ENCODE results near the gene STXBP3.

STXBP3 gene

GRCh38 chr1:108854221-108855019 is 107.9 kb downstream of the STXBP3 start:
- H3K4me1 ChIP-seq, result peaks cover 5% of the 10 kb centered on the region
- no peaks in the 10 kb centered on the region for H3K36me3 ChIP-seq (ENCODE audit: control insufficient read depth, insufficient read depth, low read length)
- no peaks in the 10 kb centered on the region for H3K27me3 ChIP-seq (ENCODE audit: control insufficient read depth, insufficient read depth, low read length)
- H3K4me3 ChIP-seq (ENCODE audit: low read depth, low read length), result no peak overlapping the region
- no peak overlapping the region for H3K27ac ChIP-seq
- no peak overlapping the region for H2AFZ ChIP-seq
- H3K9ac ChIP-seq, result no peak overlapping the region
- H3K79me2 ChIP-seq, result no peaks in the 10 kb centered on the region
- no peaks in the 10 kb centered on the region for H3K9me3 ChIP-seq (ENCODE audit: control insufficient read depth, low read length)
- no peak overlapping the region for H3K4me2 ChIP-seq (ENCODE audit: low read length)
- no peak for TF ChIP-seq CTCF (IDR thresholded peaks at IDR 0.05)

DNA sequence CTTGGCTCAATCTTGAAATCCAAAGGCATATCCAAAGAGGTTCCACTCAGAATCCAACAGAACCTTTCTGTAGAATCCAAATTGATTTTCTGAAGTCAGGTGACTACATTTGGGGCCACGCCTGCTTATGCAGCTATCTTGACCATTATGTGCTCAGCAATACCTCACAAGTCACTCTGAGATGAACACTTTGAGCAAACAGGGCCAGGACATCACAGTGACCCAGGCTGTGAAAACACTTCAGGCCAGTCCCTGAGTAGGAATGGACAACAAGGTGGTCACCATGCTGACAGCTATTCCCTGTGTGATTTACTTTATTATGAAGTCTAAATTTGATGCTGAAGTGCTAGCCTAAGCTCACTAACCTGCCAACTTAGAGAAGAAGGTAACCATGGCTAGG is 110.5 kb downstream of the STXBP3 start, which contains the start of gene AKNAD1:
Gene AKNAD1 (minus strand): TSS at position 101 of the 400 bp plus-strand sequence. CDS start 4,430 bp downstream, outside the sequence.
- no peak for TF ChIP-seq CTCF (IDR thresholded peaks at IDR 0.05)
- no peak within 1 kb of the TSS for H3K4me2 ChIP-seq (ENCODE audit: low read length)

DNA sequence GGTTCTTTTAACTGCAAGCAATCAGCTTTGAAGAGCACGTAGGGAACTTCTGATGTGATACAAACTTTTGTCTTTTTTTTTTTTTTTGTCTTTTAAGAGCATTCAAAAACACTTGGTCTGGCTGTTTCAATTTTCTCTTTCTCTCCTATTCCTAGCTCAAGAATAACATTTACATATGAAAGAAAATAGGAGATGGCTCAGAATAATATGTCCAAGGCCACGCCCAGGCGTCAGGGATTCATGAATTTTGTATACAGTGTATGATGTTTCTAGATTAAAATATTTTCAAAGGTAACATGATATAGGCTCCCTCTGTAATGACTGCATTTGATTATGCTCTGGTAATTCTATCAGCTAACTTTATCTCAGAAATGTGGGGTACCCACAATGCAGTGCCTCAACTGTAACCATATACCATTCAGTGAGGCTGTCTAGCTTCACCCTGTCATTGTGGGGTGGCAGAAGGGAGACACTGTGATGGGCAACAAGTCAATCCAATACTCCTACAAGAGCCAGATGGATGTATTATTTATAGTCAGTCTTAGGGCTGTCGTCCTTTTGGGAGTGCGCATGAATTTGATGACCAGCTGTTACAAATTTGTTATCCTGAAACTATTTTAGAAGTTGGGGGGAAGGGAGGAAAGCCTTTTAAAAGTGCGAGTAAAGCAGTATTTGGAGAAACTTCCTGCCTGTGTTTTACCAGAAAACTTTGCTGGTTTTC is 111.9 kb downstream of the STXBP3 start:
- no peak overlapping the region for H3K4me2 ChIP-seq (ENCODE audit: low read length)
- H3K27me3 ChIP-seq (ENCODE audit: control insufficient read depth, insufficient read depth, low read length), result no peaks in the 10 kb centered on the region
- H3K27ac ChIP-seq, result no peak overlapping the region
- no peaks in the 10 kb centered on the region for H3K79me2 ChIP-seq
- no peak for TF ChIP-seq CTCF (IDR thresholded peaks at IDR 0.05)
- H3K4me3 ChIP-seq (ENCODE audit: low read depth, low read length), result no peak overlapping the region
- no peak overlapping the region for H3K9ac ChIP-seq
- H3K9me3 ChIP-seq (ENCODE audit: control insufficient read depth, low read length), result no peaks in the 10 kb centered on the region
- H3K36me3 ChIP-seq (ENCODE audit: control insufficient read depth, insufficient read depth, low read length), result no peaks in the 10 kb centered on the region
- H2AFZ ChIP-seq, result no peak overlapping the region
- H3K4me1 ChIP-seq, result peaks cover 7% of the 10 kb centered on the region

More for the DNA sequence above, 110.5 kb downstream of the STXBP3 start, which contains the start of gene AKNAD1:
- Histone ChIP-seq H3K9me3 (ENCODE audit: control insufficient read depth, low read length) (no peaks in the 10 kb centered on the region), H3K27me3 (ENCODE audit: control insufficient read depth, insufficient read depth, low read length) (no peaks in the 10 kb centered on the region), H3K79me2 (no peaks in the 10 kb centered on the region), H3K9ac (no peak within 1 kb of the TSS), H3K4me3 (ENCODE audit: low read depth, low read length) (no peak within 1 kb of the TSS), H3K36me3 (ENCODE audit: control insufficient read depth, insufficient read depth, low read length) (no peaks in the 10 kb centered on the region), H2AFZ (no peak within 1 kb of the TSS), H3K27ac (no peak within 1 kb of the TSS), H3K4me1 (peaks cover 3% of the 10 kb centered on the region)
